HepG2 (cell line): ENCODE data around the gene MAPRE3. TPM values are rescaled to one million over a fixed set of nuclear protein-coding genes. Genes with fewer than 3 reads are reported as not detected.

ENCODE experiments used
- ATAC-seq: fragments of 200-7000 bp; cut with Tn5 transposase; 3 replicates; pipeline ENCODE4 v1.9.1; 2020; ENCODE audit warnings: mild to moderate bottlenecking, moderate library complexity
- Bru-seq: library from RNA; stranded (reverse); fragments of 400-500 nt; gene quantifications from one replicate; lab custom pipeline; 2021; lab: Mats Ljungman, UMichigan
- BruChase-seq, 2 experiments: library from RNA; stranded (reverse); fragments of 400-500 nt; gene quantifications; one replicate each; lab custom pipeline; 2021; lab: Mats Ljungman, UMichigan
- BruUV-seq: library from RNA; stranded (reverse); fragments of 400-500 nt; replicated peaks from 2 replicates; lab custom pipeline; 2021; lab: Mats Ljungman, UMichigan
- CTCF ChIA-PET: fragments of 300-600 bp; formaldehyde crosslinking; extraction: SDS; loops from one replicate; lab custom pipeline; 2021; ENCODE audit warnings: low total read pairs, inconsistent platforms, low intra/inter-chr PET ratio; lab: Yijun Ruan, JAX
- POLR2A ChIA-PET: fragments of 350-600 bp; sonication (Branson Sonifier 250); formaldehyde crosslinking; loops from one replicate; lab custom pipeline; 2020; ENCODE audit warnings: antibody characterized with exemption, inconsistent platforms; lab: Yijun Ruan, JAX
- DNase-seq: peaks from one replicate; pipeline ENCODE4 v3.0.0-alpha.2; 2015; ENCODE audit warnings: low spot score
- FAIRE-seq: peaks from 3 replicates; lab custom pipeline; 2011; peaks lifted over from hg19 to GRCh38; lab: Jason Lieb, UNC
- H2AFZ ChIP-seq: one replicate; pipeline ENCODE4 v1.6.1; 2011; ENCODE audit warnings: low read length, inconsistent platforms
- H3K27ac ChIP-seq: fragments of 300-600 bp; 3 replicates; pipeline ENCODE4 v1.8.0; 2011; ENCODE audit warnings: mixed run types, mild to moderate bottlenecking, mixed read lengths, low read length, inconsistent platforms; ENCODE audit not compliant: insufficient read depth; ENCODE audit errors: extremely low read length
- H3K27me3 ChIP-seq, 2 experiments: fragments of 200-600 bp in 1 of 2; 2 replicates in 1 of 2; 3 replicates in 1 of 2; pipeline versions ENCODE4 v1.6.0 to v1.8.0; 2011; ENCODE audit warnings: low read length in 2 of 2, mild to moderate bottlenecking in 2 of 2, moderate library complexity in 2 of 2, inconsistent platforms in 1 of 2; ENCODE audit not compliant: insufficient read depth in 2 of 2, control insufficient read depth in 1 of 2
- H3K36me3 ChIP-seq, 2 experiments: fragments of 200-600 bp in 1 of 2; replicated peaks in 1 of 2; 2 replicates in 1 of 2; 3 replicates in 1 of 2; pipeline versions ENCODE4 v1.5.1 to v1.8.0; 2011; ENCODE audit warnings: low read length in 2 of 2, inconsistent platforms in 1 of 2; ENCODE audit not compliant: insufficient read depth in 2 of 2, control insufficient read depth in 1 of 2
- H3K4me1 ChIP-seq: 2 replicates; pipeline ENCODE4 v1.5.1; 2012; ENCODE audit warnings: low read length, inconsistent platforms; ENCODE audit not compliant: insufficient read depth
- H3K4me2 ChIP-seq: 2 replicates; pipeline ENCODE4 v1.6.0; 2011; ENCODE audit warnings: low read depth, low read length, inconsistent platforms
- H3K4me3 ChIP-seq, 3 experiments: fragments of 200-600 bp in 1 of 3; sonication (generic), shearing (Covaris generic) in 1 of 3; replicated peaks in 1 of 3; 2 replicates each; pipeline ENCODE4 v1.5.1; 2011 to 2016; ENCODE audit warnings: low read length in 3 of 3, inconsistent platforms in 2 of 3, low read depth in 2 of 3, mild to moderate bottlenecking in 2 of 3, control low read depth in 1 of 3, mixed read lengths in 1 of 3; ENCODE audit not compliant: insufficient read depth in 1 of 3
- H3K79me2 ChIP-seq: one replicate; pipeline ENCODE4 v1.6.1; 2011; ENCODE audit warnings: low read length, inconsistent platforms; ENCODE audit not compliant: insufficient read depth
- H3K9ac ChIP-seq: 2 replicates; pipeline ENCODE4 v1.6.0; 2011; ENCODE audit warnings: mild to moderate bottlenecking, low read depth, low read length, inconsistent platforms; ENCODE audit not compliant: insufficient read depth
- H3K9me3 ChIP-seq: 2 replicates; pipeline ENCODE4 v1.5.1; 2012; ENCODE audit warnings: mild to moderate bottlenecking, low read length
- H4K20me1 ChIP-seq: 2 replicates; pipeline ENCODE4 v1.6.0; 2011; ENCODE audit warnings: inconsistent platforms, mild to moderate bottlenecking, low read length, moderate library complexity; ENCODE audit not compliant: insufficient read depth
- CEBPG ChIP-seq: IDR thresholded peaks from 2 replicates; pipeline ENCODE4 v1.6.1; 2016
- JUNB ChIP-seq: sonication (generic); formaldehyde crosslinking; IDR thresholded peaks from 2 replicates; pipeline ENCODE4 v1.8.0; 2022; ENCODE audit warnings: missing genetic modification reagents, mild to moderate bottlenecking, borderline replicate concordance
- MBD4 ChIP-seq: IDR thresholded peaks from 2 replicates; pipeline ENCODE4 v1.6.1; 2012; ENCODE audit warnings: low read length, inconsistent platforms, borderline replicate concordance
- MEIS1 ChIP-seq: sonication (generic); formaldehyde crosslinking; IDR thresholded peaks from 2 replicates; pipeline ENCODE4 v1.9.0; 2021; ENCODE audit warnings: mild to moderate bottlenecking, missing genetic modification reagents, moderate library complexity, borderline replicate concordance
- NFYB ChIP-seq: sonication (generic); formaldehyde crosslinking; IDR thresholded peaks from 2 replicates; pipeline ENCODE4 v1.4.0; 2020; ENCODE audit warnings: missing genetic modification reagents
- PATZ1 ChIP-seq: sonication (generic); formaldehyde crosslinking; IDR thresholded peaks from 2 replicates; pipeline ENCODE4 v1.4.0; 2020; ENCODE audit warnings: missing genetic modification reagents
- PAWR ChIP-seq: sonication (generic); formaldehyde crosslinking; IDR thresholded peaks from 2 replicates; pipeline ENCODE4 v1.4.0; 2020; ENCODE audit warnings: missing genetic modification reagents, mild to moderate bottlenecking, borderline replicate concordance
- SMARCC2 ChIP-seq: fragments of 450-650 bp; IDR thresholded peaks from 2 replicates; pipeline ENCODE4 v1.6.1; 2017; ENCODE audit warnings: antibody characterized with exemption, mild to moderate bottlenecking
- TGIF2 ChIP-seq: IDR thresholded peaks from 2 replicates; pipeline ENCODE4 v1.6.1; 2016; ENCODE audit warnings: control low read depth, missing compliant biosample characterization
- ZNF329 ChIP-seq: sonication (generic); formaldehyde crosslinking; IDR thresholded peaks from 2 replicates; pipeline ENCODE4 v1.9.0; 2021; ENCODE audit warnings: low read depth, mild to moderate bottlenecking, missing genetic modification reagents
- ZNF543 ChIP-seq: sonication (generic); formaldehyde crosslinking; IDR thresholded peaks from 2 replicates; pipeline ENCODE4 v1.4.0; 2020; ENCODE audit warnings: mild to moderate bottlenecking, missing genetic modification reagents
- ZNF552 ChIP-seq: sonication (generic); formaldehyde crosslinking; IDR thresholded peaks from 2 replicates; pipeline ENCODE4 v1.9.0; 2022; ENCODE audit warnings: missing genetic modification reagents, mild to moderate bottlenecking, borderline replicate concordance
- ZNF678 ChIP-seq: sonication (generic); formaldehyde crosslinking; IDR thresholded peaks from 2 replicates; pipeline ENCODE4 v1.4.0; 2020; ENCODE audit warnings: mild to moderate bottlenecking, missing genetic modification reagents
- ZNF850 ChIP-seq: sonication (generic); formaldehyde crosslinking; conservative IDR thresholded peaks from 2 replicates; pipeline ENCODE4 v1.9.0; 2021; ENCODE audit warnings: mild to moderate bottlenecking, missing genetic modification reagents
- WGBS: methylation state at CpG from one replicate; pipeline ENCODE4 v1.1.6; 2017; ENCODE audit warnings: low lambda C conversion rate; 5-methylcytosine and 5-hydroxymethylcytosine counted together
- in situ Hi-C: cut with HindIII; loops from 2 replicates; pipeline ENCODE4 v1.10.0; 2017; ENCODE audit warnings: low pct_unique_long_range_greater_than_20kb; ENCODE audit not compliant: extremely low pct_ligation_motif_present
- intact Hi-C: fragments of 100-400 bp; cut with micrococcal nuclease; formaldehyde crosslinking; loops from one replicate; pipeline ENCODE4 v1.10.0; 2022; ENCODE audit not compliant: unreplicated experiment
- long read RNA-seq, 2 experiments: library from RNA in 1 of 2; library from polyadenylated mRNA in 1 of 2; stranded (forward) in 1 of 2; unstranded in 1 of 2; transcript quantifications; one replicate each; pipeline ENCODE4 v2.0.0, GENCODE V29; 2019 to 2022
- polyA minus RNA-seq, 3 experiments: library from RNA; depleted of rRNA, polyadenylated mRNA; stranded (reverse); fragments of >200 nt; gene quantifications; 2 replicates each; pipeline ENCODE4 v1.2.3, GENCODE V29; 2011; ENCODE audit warnings: low replicate concordance in 1 of 3
- polyA plus RNA-seq, 8 experiments: library from polyadenylated mRNA; depleted of rRNA in 3 of 8; stranded (reverse) in 7 of 8; unstranded in 1 of 8; fragments of >200 nt; fragmentation: Illumina TruSeq in 4 of 8; extraction: Trizol in 4 of 8; gene quantifications; 2 replicates each; pipeline versions ENCODE4 v1.2.1 to v1.2.3, GENCODE V29; 2011 to 2016; ENCODE audit warnings: low read depth in 4 of 8, missing spikeins in 1 of 8, mixed read lengths in 1 of 8; ENCODE audit not compliant: insufficient read depth in 1 of 8
- total RNA-seq, 5 experiments: library from RNA; depleted of rRNA; stranded (reverse); fragments of >200 nt; fragmentation: Illumina TruSeq; extraction: Trizol; gene quantifications; 2 replicates each; pipeline ENCODE4 v1.2.3, GENCODE V29; 2016; ENCODE audit warnings: low read depth in 1 of 5
- TF ChIP-seq, protein P1 (sequence below): sonication (generic); formaldehyde crosslinking; conservative IDR thresholded peaks from 2 replicates; pipeline ENCODE4 v1.8.1; 2023; ENCODE audit warnings: missing genetic modification reagents
- TF ChIP-seq, protein P2 (sequence below): IDR thresholded peaks from 2 replicates; pipeline ENCODE4 v1.6.1; 2016; ENCODE audit warnings: mild to moderate bottlenecking, missing biosample characterization, missing genetic modification reagents

The MAPRE3 gene
- 0.20 and 0.31 TPM in 2 replicates for total RNA-seq (2016; rRNA removed; fragmentation: Illumina TruSeq; extraction: Trizol)
- 0.18 TPM in 1 of 2 replicates, not detected in the other for total RNA-seq (2016; cell fraction: cytosol; rRNA removed; fragmentation: Illumina TruSeq; extraction: Trizol; ENCODE audit: low read depth)
- 0.15 and 0.19 TPM in 2 replicates for total RNA-seq (2016; cell fraction: insoluble cytoplasmic fraction; rRNA removed; fragmentation: Illumina TruSeq; extraction: Trizol)
- 0.15 and 0.24 TPM in 2 replicates for total RNA-seq (2016; cell fraction: membrane; rRNA removed; fragmentation: Illumina TruSeq; extraction: Trizol)
- 0.60 and 0.99 TPM in 2 replicates for total RNA-seq (2016; cell fraction: nucleus; rRNA removed; fragmentation: Illumina TruSeq; extraction: Trizol)
- 0.73 and 0.91 TPM in 2 replicates for polyA plus RNA-seq (2011; rRNA removed)
- polyA plus RNA-seq (2011; cell fraction: cytosol; rRNA removed), result 0.34 and 0.65 TPM in 2 replicates
- 3.3 and 5.1 TPM in 2 replicates for polyA plus RNA-seq (2011; cell fraction: nucleus; rRNA removed)
- polyA plus RNA-seq (2012), result 0.91 and 2.1 TPM in 2 replicates
- 0.11 and 0.17 TPM in 2 replicates for polyA plus RNA-seq (2016; cell fraction: cytosol; fragmentation: Illumina TruSeq; extraction: Trizol; ENCODE audit: low read depth)
- polyA plus RNA-seq (2016; cell fraction: insoluble cytoplasmic fraction; fragmentation: Illumina TruSeq; extraction: Trizol; ENCODE audit: low read depth), result 0.59 and 0.88 TPM in 2 replicates
- polyA plus RNA-seq (2016; cell fraction: membrane; fragmentation: Illumina TruSeq; extraction: Trizol; ENCODE audit: low read depth), result 0.28 and 0.30 TPM in 2 replicates
- 1.8 and 2.0 TPM in 2 replicates for polyA plus RNA-seq (2016; cell fraction: nucleus; fragmentation: Illumina TruSeq; extraction: Trizol; ENCODE audit: insufficient read depth, low read depth)
- 0.44 and 3.1 TPM in 2 replicates for polyA minus RNA-seq (2011; rRNA and poly(A)+ RNA removed; ENCODE audit: low replicate concordance)
- 0.69 TPM in 1 of 2 replicates, not detected in the other for polyA minus RNA-seq (2011; cell fraction: cytosol; rRNA and poly(A)+ RNA removed)
- 0.99 TPM in 1 of 2 replicates, not detected in the other for polyA minus RNA-seq (2011; cell fraction: nucleus; rRNA and poly(A)+ RNA removed)
- percentile 32 among the genes with signal in this experiment for Bru-seq, nascent RNA
- percentile 26 among the genes with signal in this experiment for BruChase-seq, experiment 1, labeled RNA remaining after a 6-hour chase
- percentile 34 among the genes with signal in this experiment for BruChase-seq, experiment 2, labeled RNA remaining after a 2-hour chase
- long read RNA-seq, experiment 1, result 0 reads
- long read RNA-seq, experiment 2, partial matches to known transcripts, result 1 of 4 reads
- long read RNA-seq, experiment 2, other reads (novel, unspliced or antisense), result 1 of 4 reads

- Histone ChIP-seq H3K4me3 (peak within 1 kb of the TSS; percentile 48 to 75 (median 61); a peak in 5 of 6 replicates), H4K20me1 (no peaks in the 10 kb centered on the region), H3K9me3 (no peaks in the 10 kb centered on the region), H3K79me2 (no peaks in the 10 kb centered on the region), H3K9ac (no peak within 1 kb of the TSS; the same call in 1 of the 2 replicates), H3K4me1 (peaks cover 13% of the 10 kb centered on the region), H3K4me2 (peak within 1 kb of the TSS; percentile 95), H3K36me3 (no peaks in the 10 kb centered on the region), H2AFZ (no peak within 1 kb of the TSS), H3K27me3 (peaks cover 0 to 56% of the 10 kb centered on the region in 2 experiments; a peak in 4 of 5 replicates), H3K27ac (no peak within 1 kb of the TSS)
- DNase-seq (peak; percentile 51), FAIRE-seq (no peak), ATAC-seq (peak; percentile 94)
- BruUV-seq, result no TSS peak
- in situ Hi-C loops (no loop called here), intact Hi-C loops (no loop called here)
- ChIA-PET CTCF (no interaction called here), POLR2A (no interaction called here)
- 2% methylated on average over 31 of the region's 69 CpGs for WGBS
- TF ChIP-seq JUNB (CRISPR knock-in tag) (no peak), NFYB (CRISPR knock-in tag) (no peak), MEIS1 (CRISPR knock-in tag) (no peak), ZNF552 (CRISPR knock-in tag) (no peak), MBD4 (no peak), TGIF2 (CRISPR knock-in tag) (0 out of 2 replicates have a peak, but pooled peaks have one; percentile 45), ZNF543 (CRISPR knock-in tag) (no peak), ZNF678 (CRISPR knock-in tag) (no peak), CEBPG (CRISPR knock-in tag) (no peak), SMARCC2 (no peak), PATZ1 (CRISPR knock-in tag) (peak; percentile 79), ZNF850 (CRISPR knock-in tag) (no peak), ZNF329 (CRISPR knock-in tag) (no peak), PAWR (no peak)
- TF ChIP-seq, protein P1, sequence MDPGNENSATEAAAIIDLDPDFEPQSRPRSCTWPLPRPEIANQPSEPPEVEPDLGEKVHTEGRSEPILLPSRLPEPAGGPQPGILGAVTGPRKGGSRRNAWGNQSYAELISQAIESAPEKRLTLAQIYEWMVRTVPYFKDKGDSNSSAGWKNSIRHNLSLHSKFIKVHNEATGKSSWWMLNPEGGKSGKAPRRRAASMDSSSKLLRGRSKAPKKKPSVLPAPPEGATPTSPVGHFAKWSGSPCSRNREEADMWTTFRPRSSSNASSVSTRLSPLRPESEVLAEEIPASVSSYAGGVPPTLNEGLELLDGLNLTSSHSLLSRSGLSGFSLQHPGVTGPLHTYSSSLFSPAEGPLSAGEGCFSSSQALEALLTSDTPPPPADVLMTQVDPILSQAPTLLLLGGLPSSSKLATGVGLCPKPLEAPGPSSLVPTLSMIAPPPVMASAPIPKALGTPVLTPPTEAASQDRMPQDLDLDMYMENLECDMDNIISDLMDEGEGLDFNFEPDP (CRISPR knock-in tag), result no peak
- TF ChIP-seq, protein P2, sequence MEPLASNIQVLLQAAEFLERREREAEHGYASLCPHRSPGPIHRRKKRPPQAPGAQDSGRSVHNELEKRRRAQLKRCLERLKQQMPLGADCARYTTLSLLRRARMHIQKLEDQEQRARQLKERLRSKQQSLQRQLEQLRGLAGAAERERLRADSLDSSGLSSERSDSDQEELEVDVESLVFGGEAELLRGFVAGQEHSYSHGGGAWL, result no peak; the same call in 1 of the 2 replicates
These were observed at the start of gene MAPRE3 for GRCh38 chr2:26970244-26970927. MAPRE3 (plus strand) TSS chr2:26970637; CDS start chr2:27022219, 51,582 bp downstream.
